ENCODE measurements around the gene TNNT3. TPM values are rescaled to one million over a fixed set of nuclear protein-coding genes. Genes with fewer than 3 reads are reported as not detected.

Gene TNNT3
- not detected in 2 replicates for total RNA-seq

DNA sequence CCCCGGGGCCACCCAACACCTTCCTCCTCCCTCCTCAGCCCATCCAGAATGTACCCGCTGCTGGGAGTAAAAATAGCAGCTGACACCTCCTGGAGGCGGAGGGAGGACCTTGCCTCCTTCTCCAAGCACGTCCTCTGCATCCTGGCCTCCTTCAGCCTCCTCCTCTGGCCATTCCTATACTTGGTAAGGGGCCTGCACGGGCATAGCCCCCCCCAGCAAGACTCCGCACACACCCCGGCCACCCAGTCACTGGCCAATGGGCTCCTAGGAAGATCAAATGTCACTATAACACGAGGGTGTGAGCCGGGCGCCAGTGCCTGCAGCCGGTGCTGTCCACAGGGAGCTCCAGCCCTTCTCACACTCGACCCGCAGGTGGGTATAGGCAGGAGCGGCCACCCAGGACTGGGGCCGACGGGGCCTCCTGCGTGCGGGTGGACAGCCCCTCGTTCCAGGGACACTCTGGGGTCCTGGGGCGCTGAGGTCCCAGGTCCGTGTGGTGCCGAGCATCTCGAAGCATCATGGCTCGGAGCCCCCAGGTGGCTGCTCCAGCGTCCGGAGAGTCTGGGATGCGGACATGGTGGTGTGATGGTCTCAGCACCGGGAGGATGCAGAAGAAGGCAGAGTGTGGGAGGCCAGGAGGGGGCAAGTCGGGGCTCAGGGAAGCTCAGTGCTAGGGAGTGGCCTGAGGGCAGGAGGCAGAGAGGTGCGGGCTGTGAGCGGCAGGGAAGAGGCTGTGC, at the start of gene TNNT3:
Gene TNNT3 (plus strand): TSS at position 313 of the 737 bp plus-strand sequence. CDS start 3,172 bp downstream, outside the sequence.

GRCh38 chr11:1891831-1892115, 27.7 kb upstream of the TNNT3 start, which contains the start of gene PRR33:
Gene PRR33 (minus strand): TSS chr11:1891895. CDS start chr11:1890584, 1,311 bp downstream.

DNA sequence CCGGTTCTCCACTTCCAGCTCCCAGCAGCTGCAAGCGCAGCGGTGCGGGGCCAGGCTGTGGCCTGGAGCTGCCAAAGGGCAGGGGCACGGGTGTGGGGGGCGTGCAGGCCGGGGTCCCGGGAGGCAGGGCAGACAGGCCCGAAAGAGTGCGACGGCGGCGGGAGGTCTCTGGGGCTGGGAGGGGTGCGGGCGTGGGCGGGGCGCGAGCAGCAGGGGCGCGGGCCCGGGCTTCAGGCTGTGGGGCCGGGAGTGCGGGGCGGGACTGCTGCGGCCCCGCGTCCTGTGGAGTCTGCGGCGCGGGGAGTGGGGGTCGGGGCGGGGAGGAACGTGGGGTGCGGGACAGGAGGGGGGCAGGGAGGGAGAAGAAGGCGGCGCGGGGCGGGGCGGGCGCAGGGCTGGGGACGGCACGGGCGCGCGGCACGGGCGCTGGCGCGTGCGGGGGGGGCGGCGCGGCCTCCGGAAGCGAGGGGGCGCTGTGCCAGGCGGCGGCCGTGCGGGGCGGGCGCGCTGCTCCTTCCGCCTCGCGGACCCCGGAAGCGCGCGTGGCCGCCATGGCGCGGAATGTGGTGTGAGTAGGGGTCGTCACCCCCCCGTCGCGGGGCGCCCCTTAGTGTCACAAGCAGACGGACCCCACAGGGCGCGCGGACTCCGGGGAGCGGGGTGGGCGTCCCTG, 27.4 kb downstream of the TNNT3 start, which contains the start of gene MRPL23:
Gene MRPL23 (plus strand): TSS at position 521 of the 673 bp plus-strand sequence. CDS start 31 bp downstream, at position 552.

Other genes starting within 250 kb of the TNNT3 start
- not detected in 2 replicates for gene KRTAP5-6, start 222.5 kb upstream of the TNNT3 start, total RNA-seq
- 1.0 and 1.5 TPM in 2 replicates for gene IFITM10, start 169.1 kb upstream of the TNNT3 start, total RNA-seq
- 263 and 424 TPM in 2 replicates for gene CTSD, start 155.8 kb upstream of the TNNT3 start, total RNA-seq
- not detected in 2 replicates for gene SYT8, start 84.7 kb upstream of the TNNT3 start, total RNA-seq
- gene TNNI2, start 80.7 kb upstream of the TNNT3 start, total RNA-seq, result not detected in 2 replicates
- 2.0 and 2.7 TPM in 2 replicates for gene LSP1, start 66.6 kb upstream of the TNNT3 start, total RNA-seq
- not detected in 2 replicates for gene PRR33, start 27.8 kb upstream of the TNNT3 start, total RNA-seq
- gene MRPL23, start 27.6 kb downstream of the TNNT3 start, total RNA-seq, result 40.4 and 48.7 TPM in 2 replicates
- 4.6 and 70.7 TPM in 2 replicates for gene H19, start 78.1 kb downstream of the TNNT3 start, total RNA-seq
- under 0.01 and 1.5 TPM in 2 replicates for gene IGF2, start 219.7 kb downstream of the TNNT3 start, total RNA-seq
- gene INS, start 241.5 kb downstream of the TNNT3 start, total RNA-seq, result not detected in 2 replicates

Measured in smooth muscle cell of the umbilical artery (primary cell).